Epithelial cell of esophagus (primary cell): ENCODE measurements around the gene REEP5.

Experiments
- DNase-seq: peaks from one replicate; pipeline ENCODE4 v3.0.0; 2010; ENCODE audit warnings: low read depth
- H3K4me3 ChIP-seq: 2 replicates; pipeline ENCODE4 v1.5.1; 2011; ENCODE audit warnings: mild to moderate bottlenecking, low read length, control low read depth
- TF ChIP-seq, protein P1 (sequence below): IDR thresholded peaks from 2 replicates; pipeline ENCODE4 v1.5.1; 2011; ENCODE audit warnings: low read depth, mild to moderate bottlenecking, low read length, control low read depth, inconsistent platforms; ENCODE audit not compliant: insufficient read depth; ENCODE audit errors: missing control alignments

Gene REEP5

DNA sequence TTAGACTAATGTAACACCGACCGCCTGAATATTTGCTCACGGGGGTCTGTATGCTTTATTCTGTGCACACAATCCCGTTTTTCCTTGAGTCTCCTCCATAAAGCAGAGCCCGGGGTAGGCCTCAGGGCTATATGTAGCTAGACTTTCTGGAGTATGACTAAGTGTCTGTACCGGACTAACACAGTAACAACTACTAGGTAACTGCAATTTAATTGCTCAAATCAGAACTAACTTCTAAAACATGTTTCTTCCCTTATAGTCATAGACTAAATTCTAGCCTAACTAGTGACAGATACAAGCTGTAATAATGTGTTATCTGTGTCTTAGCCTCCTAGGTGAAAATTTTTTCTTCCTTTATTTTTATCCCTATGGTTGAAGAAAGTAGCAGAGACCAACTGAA, 2.1 kb downstream of the REEP5 start:
- no peak overlapping the region for H3K4me3 ChIP-seq
- TF ChIP-seq, protein P1, sequence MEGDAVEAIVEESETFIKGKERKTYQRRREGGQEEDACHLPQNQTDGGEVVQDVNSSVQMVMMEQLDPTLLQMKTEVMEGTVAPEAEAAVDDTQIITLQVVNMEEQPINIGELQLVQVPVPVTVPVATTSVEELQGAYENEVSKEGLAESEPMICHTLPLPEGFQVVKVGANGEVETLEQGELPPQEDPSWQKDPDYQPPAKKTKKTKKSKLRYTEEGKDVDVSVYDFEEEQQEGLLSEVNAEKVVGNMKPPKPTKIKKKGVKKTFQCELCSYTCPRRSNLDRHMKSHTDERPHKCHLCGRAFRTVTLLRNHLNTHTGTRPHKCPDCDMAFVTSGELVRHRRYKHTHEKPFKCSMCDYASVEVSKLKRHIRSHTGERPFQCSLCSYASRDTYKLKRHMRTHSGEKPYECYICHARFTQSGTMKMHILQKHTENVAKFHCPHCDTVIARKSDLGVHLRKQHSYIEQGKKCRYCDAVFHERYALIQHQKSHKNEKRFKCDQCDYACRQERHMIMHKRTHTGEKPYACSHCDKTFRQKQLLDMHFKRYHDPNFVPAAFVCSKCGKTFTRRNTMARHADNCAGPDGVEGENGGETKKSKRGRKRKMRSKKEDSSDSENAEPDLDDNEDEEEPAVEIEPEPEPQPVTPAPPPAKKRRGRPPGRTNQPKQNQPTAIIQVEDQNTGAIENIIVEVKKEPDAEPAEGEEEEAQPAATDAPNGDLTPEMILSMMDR: no peak
- no peak for DNase-seq

DNA sequence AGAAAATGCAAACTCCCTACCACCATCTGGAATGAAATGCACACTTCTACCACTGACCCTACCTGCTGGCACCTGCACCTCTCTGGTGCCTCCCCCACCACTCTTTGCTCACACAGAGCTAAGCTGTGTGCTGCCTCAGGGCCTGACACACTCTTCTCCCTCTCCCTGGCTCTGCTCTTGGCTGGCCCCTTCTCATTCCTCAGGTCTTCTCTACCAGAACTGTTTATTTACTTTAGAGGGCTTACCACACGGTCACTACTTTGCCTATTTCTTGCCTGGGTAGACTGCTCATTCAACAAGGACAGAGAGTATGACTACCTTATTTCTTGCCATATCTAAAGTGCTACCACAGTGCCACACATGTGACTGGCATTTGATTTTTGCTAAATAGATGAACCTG, 3.3 kb downstream of the REEP5 start:
- no peak for DNase-seq
- TF ChIP-seq, protein P1: no peak
- H3K4me3 ChIP-seq: no peak overlapping the region

DNA sequence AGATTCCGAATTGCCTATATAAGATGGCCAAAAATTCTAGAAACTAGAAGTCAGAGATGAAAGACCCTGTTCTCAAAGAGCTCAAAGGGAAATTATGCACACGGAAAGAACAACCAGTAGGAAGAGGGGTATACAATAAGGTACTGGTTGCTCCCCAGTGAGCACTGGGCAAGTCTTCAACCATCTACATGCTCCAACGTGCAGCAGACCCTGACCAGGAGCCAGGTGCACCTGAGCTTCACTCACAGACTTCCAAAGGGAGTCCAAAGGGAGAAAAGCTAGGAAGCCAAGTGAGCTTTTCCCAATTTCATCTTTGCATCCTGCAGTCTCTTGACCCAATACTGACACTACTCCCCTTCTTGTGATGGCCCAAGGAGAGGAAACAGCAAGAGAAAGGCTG, 3.9 kb downstream of the REEP5 start:
- TF ChIP-seq, protein P1: no peak
- no peak for DNase-seq
- no peak overlapping the region for H3K4me3 ChIP-seq

DNA sequence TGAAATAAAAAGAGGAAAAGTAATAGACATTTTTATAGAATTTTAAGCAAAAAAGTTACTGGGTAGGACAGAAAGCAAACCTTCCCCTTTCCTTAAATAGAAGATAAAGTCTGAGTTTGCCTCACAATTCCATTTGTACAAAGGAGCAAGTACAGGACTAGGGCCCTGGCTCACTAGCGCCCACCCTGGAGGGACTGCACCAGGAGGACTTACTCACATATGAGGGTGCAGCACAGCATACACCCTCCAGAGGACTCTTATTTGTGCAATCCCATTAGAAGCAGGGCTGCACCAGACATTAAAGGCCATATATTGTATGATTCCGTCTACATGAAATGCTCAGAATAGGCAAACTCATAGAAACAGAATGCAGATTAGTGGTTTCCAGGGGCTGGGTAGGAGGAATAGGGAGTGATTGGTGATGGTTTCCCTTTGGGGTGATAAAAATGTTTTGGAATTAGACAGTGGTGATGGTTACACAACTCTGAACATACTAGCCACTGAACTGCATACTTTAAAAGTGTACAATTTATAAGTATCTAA, 4.5 kb downstream of the REEP5 start:
- peak; percentile 25 for DNase-seq
- no peak overlapping the region for H3K4me3 ChIP-seq

DNA sequence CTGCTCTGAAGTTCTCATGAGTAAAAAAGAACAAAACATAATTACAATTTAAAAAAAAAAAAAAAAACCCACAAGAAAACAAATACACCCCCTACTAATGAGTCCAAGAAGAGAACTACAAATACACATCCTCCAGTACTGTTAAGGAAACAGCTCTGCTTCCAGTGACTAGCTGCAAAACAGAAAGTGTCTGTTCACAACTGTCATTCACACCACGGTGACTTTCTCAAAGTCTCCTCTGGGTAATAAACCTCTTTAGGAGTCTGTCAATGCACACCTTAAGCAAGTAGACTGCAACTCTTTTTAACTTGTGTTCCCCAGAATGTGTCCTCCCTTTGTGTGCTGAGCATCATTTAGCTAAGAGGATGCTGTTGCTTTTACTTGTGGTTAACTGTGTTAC, 6.2 kb downstream of the REEP5 start:
- TF ChIP-seq, protein P1: no peak
- no peak overlapping the region for H3K4me3 ChIP-seq
- no peak for DNase-seq

More for the DNA sequence above, 4.5 kb downstream of the REEP5 start:
- TF ChIP-seq, protein P1: peak; percentile 24

DNA sequence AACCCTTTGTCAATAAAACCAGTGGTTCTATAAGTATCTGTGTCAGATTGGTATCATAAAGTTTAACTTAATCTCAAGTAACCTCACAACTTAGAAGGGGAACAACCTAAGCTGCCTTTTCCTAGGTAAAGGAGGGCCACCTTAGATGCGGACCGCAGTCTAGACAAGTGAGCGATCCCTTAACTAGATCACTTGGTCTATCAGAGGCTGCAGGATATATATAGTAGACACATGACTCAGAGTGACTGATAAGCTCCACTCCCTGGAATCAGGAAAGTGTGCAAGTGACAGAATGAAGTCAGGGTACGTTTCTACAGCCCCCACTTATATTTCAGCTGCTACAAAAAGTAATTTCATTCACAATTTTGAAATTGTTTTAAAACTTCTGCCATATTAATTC, 7.4 kb downstream of the REEP5 start:
- TF ChIP-seq, protein P1: no peak
- H3K4me3 ChIP-seq: no peak overlapping the region
- DNase-seq: peak; percentile 55

DNA sequence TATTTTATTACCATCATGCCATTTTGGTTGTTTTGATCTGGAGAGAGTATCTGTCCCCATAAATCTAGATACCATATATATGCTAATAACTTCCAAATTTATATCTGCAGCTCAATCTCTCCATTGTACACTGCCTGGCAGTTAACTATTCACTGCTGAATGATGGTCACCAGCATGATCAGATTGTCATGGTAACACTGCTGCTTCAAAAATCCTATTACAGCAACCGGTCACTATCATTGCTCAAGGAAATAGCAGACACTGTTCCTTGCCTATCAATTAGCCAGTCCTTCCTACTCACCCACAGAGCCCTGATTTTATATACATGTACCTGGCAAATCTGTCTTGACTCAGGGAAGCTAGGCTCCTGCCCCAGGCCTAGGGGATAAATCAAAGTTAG, 11.5 kb downstream of the REEP5 start:
- TF ChIP-seq, protein P1: no peak
- no peak for DNase-seq
- H3K4me3 ChIP-seq: no peak overlapping the region
